Tibial artery (tissue), 4 donors: ENCODE data around the gene MEGF10.

Experiments
- DNase-seq, 2 donors: peaks; one replicate each; pipeline ENCODE4 v3.0.0-alpha.2; 2019
- H3K27ac ChIP-seq, 2 donors: fragments of 200-600 bp; sonication (generic) in 1 of 2; 1 replicate in 1 of 2; 2 replicates in 1 of 2; pipeline ENCODE4 v1.5.1; 2018 to 2019; ENCODE audit warnings: mild to moderate bottlenecking in 1 of 2
- H3K27me3 ChIP-seq, 2 donors: fragments of 200-600 bp; sonication (generic) in 1 of 2; one replicate each; pipeline versions ENCODE4 v1.5.1 to v1.6.0; 2016 to 2019
- H3K36me3 ChIP-seq, 3 donors: fragments of 200-600 bp; sonication (generic) in 2 of 3; one replicate each; pipeline ENCODE4 v1.5.1; 2016 to 2019; ENCODE audit warnings: mild to moderate bottlenecking in 2 of 3
- H3K4me1 ChIP-seq, 4 donors: fragments of 200-600 bp; sonication (generic) in 2 of 4; 1 replicate in 3 of 4; 2 replicates in 1 of 4; pipeline ENCODE4 v1.5.1; 2016 to 2019
- H3K4me3 ChIP-seq, 2 donors: fragments of 200-600 bp; sonication (generic) in 1 of 2; 1 replicate in 1 of 2; 2 replicates in 1 of 2; pipeline ENCODE4 v1.5.1; 2018 to 2019; ENCODE audit warnings: mild to moderate bottlenecking in 2 of 2
- H3K9me3 ChIP-seq, 3 donors: fragments of 200-600 bp; sonication (generic) in 1 of 3; one replicate each; pipeline ENCODE4 v1.5.1; 2016 to 2019
- CTCF ChIP-seq, 2 experiments: fragments of 200-600 bp in 1 of 2; fragments of 450-650 bp in 1 of 2; IDR thresholded peaks; one replicate each; pipeline ENCODE4 v1.5.1; 2017 to 2019; ENCODE audit warnings: antibody characterized with exemption in 2 of 2, mild to moderate bottlenecking in 1 of 2, moderate library complexity in 1 of 2
- intact Hi-C: fragments of 100-400 bp; cut with DNase I; formaldehyde crosslinking; loops from one replicate; pipeline ENCODE4 v1.15.0; 2023; ENCODE audit warnings: low total_unique reads

Gene MEGF10

GRCh38 chr5:127396490-127397155 is 106.0 kb downstream of the MEGF10 start:
- Histone ChIP-seq H3K4me1 (no peaks in the 10 kb centered on the region), H3K4me3 (no peak overlapping the region), H3K27me3 (no peaks in the 10 kb centered on the region), H3K9me3 (no peaks in the 10 kb centered on the region), H3K27ac (no peak overlapping the region), H3K36me3 (no peaks in the 10 kb centered on the region)
- TF ChIP-seq CTCF (IDR thresholded peaks at IDR 0.05), result no peak
- intact Hi-C loops, result no loop called here
- no peak for DNase-seq

GRCh38 chr5:127398508-127398907 is 107.9 kb downstream of the MEGF10 start:
- H3K27me3 ChIP-seq, result no peaks in the 10 kb centered on the region
- DNase-seq, result no peak
- TF ChIP-seq CTCF (IDR thresholded peaks at IDR 0.05), result no peak
- no peaks in the 10 kb centered on the region for H3K4me1 ChIP-seq
- H3K27ac ChIP-seq, result no peak overlapping the region
- no peaks in the 10 kb centered on the region for H3K9me3 ChIP-seq
- no peaks in the 10 kb centered on the region for H3K36me3 ChIP-seq
- intact Hi-C loops, result no loop called here
- no peak overlapping the region for H3K4me3 ChIP-seq

- Histone ChIP-seq H3K27me3 (no peaks in the 10 kb centered on the region), H3K9me3 (no peaks in the 10 kb centered on the region), H3K27ac (no peak overlapping the region), H3K4me1 (no peaks in the 10 kb centered on the region), H3K4me3 (no peak overlapping the region), H3K36me3 (no peaks in the 10 kb centered on the region)
- DNase-seq, result no peak
- intact Hi-C loops, result no loop called here
- no peak for TF ChIP-seq CTCF (IDR thresholded peaks at IDR 0.05)
These were observed 108.5 kb downstream of the MEGF10 start for GRCh38 chr5:127399068-127399467.

GRCh38 chr5:127400539-127400938 is 109.9 kb downstream of the MEGF10 start:
- Histone ChIP-seq H3K27me3 (no peaks in the 10 kb centered on the region), H3K4me1 (no peaks in the 10 kb centered on the region), H3K9me3 (no peaks in the 10 kb centered on the region), H3K4me3 (no peak overlapping the region), H3K27ac (no peak overlapping the region), H3K36me3 (no peaks in the 10 kb centered on the region)
- no peak for TF ChIP-seq CTCF (IDR thresholded peaks at IDR 0.05)
- DNase-seq, result no peak
- intact Hi-C loops, result no loop called here

GRCh38 chr5:127400946-127401670 is 110.5 kb downstream of the MEGF10 start:
- Histone ChIP-seq H3K9me3 (no peaks in the 10 kb centered on the region), H3K4me3 (no peak overlapping the region), H3K36me3 (no peaks in the 10 kb centered on the region), H3K27me3 (no peaks in the 10 kb centered on the region), H3K4me1 (no peaks in the 10 kb centered on the region), H3K27ac (no peak overlapping the region)
- TF ChIP-seq CTCF (IDR thresholded peaks at IDR 0.05), result no peak
- DNase-seq, result no peak
- intact Hi-C loops, result no loop called here
